Neural cell (in vitro differentiated cells): Measurements from ENCODE around the gene IFT20. TPM values are rescaled to one million over a fixed set of nuclear protein-coding genes. Genes with fewer than 3 reads are reported as not detected.
A peak's percentile ranks its signal among the peaks of the same experiment; 100 is the strongest.

Source experiments
- H2AFZ ChIP-seq: fragments of 200-600, 300-800 bp; sonication (generic), shearing (Covaris generic); 2 replicates; pipeline ENCODE4 v1.6.0; 2014; ENCODE audit warnings: low read depth, mild to moderate bottlenecking, antibody characterized with exemption, low read length, moderate library complexity
- H3F3A ChIP-seq: fragments of 200-600 bp; shearing (Covaris generic); 2 replicates; pipeline ENCODE4 v1.6.1; 2016; ENCODE audit warnings: mild to moderate bottlenecking, moderate library complexity, mixed read lengths, antibody characterized with exemption, low read length; ENCODE audit not compliant: insufficient read depth, poor library complexity, severe bottlenecking
- H3K27ac ChIP-seq: fragments of 200-600, 300-800 bp; sonication (generic), shearing (Covaris generic); 2 replicates; pipeline ENCODE4 v1.5.1; 2014; ENCODE audit warnings: mild to moderate bottlenecking, low read length, moderate library complexity
- H3K27me3 ChIP-seq: fragments of 300-800, 200-600 bp; sonication (generic), shearing (Covaris generic); 2 replicates; pipeline ENCODE4 v1.6.0; 2014; ENCODE audit warnings: mild to moderate bottlenecking, low read depth, low read length, moderate library complexity; ENCODE audit not compliant: insufficient read depth
- H3K36me3 ChIP-seq: fragments of 300-800, 200-600 bp; sonication (generic), shearing (Covaris generic); 2 replicates; pipeline ENCODE4 v1.5.1; 2014; ENCODE audit warnings: mild to moderate bottlenecking, antibody characterized with exemption, low read length, moderate library complexity; ENCODE audit not compliant: insufficient read depth
- H3K4me2 ChIP-seq: fragments of 300-800, 200-600 bp; sonication (generic), shearing (Covaris generic); 2 replicates; pipeline ENCODE4 v1.6.0; 2014; ENCODE audit warnings: mild to moderate bottlenecking, low read length
- H3K4me3 ChIP-seq: fragments of 300-800, 200-600 bp; sonication (generic), shearing (Covaris generic); 2 replicates; pipeline ENCODE4 v1.5.1; 2014; ENCODE audit warnings: mild to moderate bottlenecking, low read length, moderate library complexity
- H3K79me2 ChIP-seq: fragments of 200-600 bp; shearing (Covaris generic); replicated peaks from 2 replicates; pipeline ENCODE4 v1.6.0; 2014; ENCODE audit warnings: mild to moderate bottlenecking, low read length, moderate library complexity; ENCODE audit not compliant: insufficient read depth
- H3K9ac ChIP-seq: fragments of 300-800, 200-600 bp; sonication (generic), shearing (Covaris generic); 2 replicates; pipeline ENCODE4 v1.6.1; 2016; ENCODE audit warnings: mild to moderate bottlenecking, low read length, mixed read lengths
- H3K9me2 ChIP-seq: fragments of 200-600 bp; shearing (Covaris generic); 2 replicates; pipeline ENCODE4 v1.6.1; 2016; ENCODE audit warnings: mild to moderate bottlenecking, low read length, mixed read lengths; ENCODE audit not compliant: insufficient read depth
- H3K9me3 ChIP-seq: fragments of 200-600, 300-800 bp; sonication (generic), shearing (Covaris generic); 2 replicates; pipeline ENCODE4 v1.6.1; 2016; ENCODE audit warnings: mild to moderate bottlenecking, mixed run types, low read length, moderate library complexity, mixed read lengths
- H4K20me1 ChIP-seq: fragments of 200-600 bp; shearing (Covaris generic); 2 replicates; pipeline ENCODE4 v1.6.1; 2016; ENCODE audit warnings: mild to moderate bottlenecking, mixed run types; ENCODE audit not compliant: insufficient read depth
- EP300 ChIP-seq: fragments of 450-650 bp; conservative IDR thresholded peaks from 2 replicates; pipeline ENCODE4 v1.6.1; 2014; ENCODE audit warnings: antibody characterized with exemption, mild to moderate bottlenecking, moderate library complexity; ENCODE audit not compliant: poor library complexity, severe bottlenecking
- EZH2 ChIP-seq: fragments of 200-600, 300-800 bp; shearing (Covaris generic), sonication (generic); IDR thresholded peaks from 2 replicates; pipeline ENCODE4 v1.6.1; 2014; ENCODE audit warnings: antibody characterized with exemption, low read length, borderline replicate concordance, mild to moderate bottlenecking; ENCODE audit not compliant: insufficient read depth, poor library complexity, severe bottlenecking
- MXI1 ChIP-seq: fragments of 450-650 bp; conservative IDR thresholded peaks from 2 replicates; pipeline ENCODE4 v1.6.1; 2014; ENCODE audit warnings: antibody characterized with exemption, mild to moderate bottlenecking; ENCODE audit not compliant: poor library complexity, severe bottlenecking
- POLR2AphosphoS5 ChIP-seq: IDR thresholded peaks from 2 replicates; pipeline ENCODE4 v1.6.1; 2012
- RAD21 ChIP-seq: fragments of 450-650 bp; conservative IDR thresholded peaks from 2 replicates; pipeline ENCODE4 v1.6.1; 2014; ENCODE audit warnings: antibody characterized with exemption, mild to moderate bottlenecking, moderate library complexity
- SMC3 ChIP-seq: fragments of 450-650 bp; conservative IDR thresholded peaks from 2 replicates; pipeline ENCODE4 v1.6.1; 2014; ENCODE audit warnings: antibody characterized with exemption, mild to moderate bottlenecking, moderate library complexity; ENCODE audit not compliant: poor library complexity
- TAF1 ChIP-seq: IDR thresholded peaks from 2 replicates; pipeline ENCODE4 v1.6.1; 2012; ENCODE audit warnings: low read depth
- polyA plus RNA-seq: library from polyadenylated mRNA; depleted of rRNA; stranded (reverse); fragments of >200 nt; gene quantifications from 2 replicates; pipeline ENCODE4 v1.2.3, GENCODE V29; 2014
- TF ChIP-seq, protein P1 (sequence below): fragments of 450-650 bp; IDR thresholded peaks from 2 replicates; pipeline ENCODE4 v1.5.1; 2014; ENCODE audit warnings: antibody characterized with exemption, mild to moderate bottlenecking, moderate library complexity; ENCODE audit not compliant: poor library complexity, severe bottlenecking
- TF ChIP-seq, protein P2 (sequence below): IDR thresholded peaks from 2 replicates; pipeline ENCODE4 v1.6.1; 2012; ENCODE audit warnings: borderline replicate concordance

The IFT20 gene
- polyA plus RNA-seq, 1 donor from 2014 or later, result 213 TPM

DNA sequence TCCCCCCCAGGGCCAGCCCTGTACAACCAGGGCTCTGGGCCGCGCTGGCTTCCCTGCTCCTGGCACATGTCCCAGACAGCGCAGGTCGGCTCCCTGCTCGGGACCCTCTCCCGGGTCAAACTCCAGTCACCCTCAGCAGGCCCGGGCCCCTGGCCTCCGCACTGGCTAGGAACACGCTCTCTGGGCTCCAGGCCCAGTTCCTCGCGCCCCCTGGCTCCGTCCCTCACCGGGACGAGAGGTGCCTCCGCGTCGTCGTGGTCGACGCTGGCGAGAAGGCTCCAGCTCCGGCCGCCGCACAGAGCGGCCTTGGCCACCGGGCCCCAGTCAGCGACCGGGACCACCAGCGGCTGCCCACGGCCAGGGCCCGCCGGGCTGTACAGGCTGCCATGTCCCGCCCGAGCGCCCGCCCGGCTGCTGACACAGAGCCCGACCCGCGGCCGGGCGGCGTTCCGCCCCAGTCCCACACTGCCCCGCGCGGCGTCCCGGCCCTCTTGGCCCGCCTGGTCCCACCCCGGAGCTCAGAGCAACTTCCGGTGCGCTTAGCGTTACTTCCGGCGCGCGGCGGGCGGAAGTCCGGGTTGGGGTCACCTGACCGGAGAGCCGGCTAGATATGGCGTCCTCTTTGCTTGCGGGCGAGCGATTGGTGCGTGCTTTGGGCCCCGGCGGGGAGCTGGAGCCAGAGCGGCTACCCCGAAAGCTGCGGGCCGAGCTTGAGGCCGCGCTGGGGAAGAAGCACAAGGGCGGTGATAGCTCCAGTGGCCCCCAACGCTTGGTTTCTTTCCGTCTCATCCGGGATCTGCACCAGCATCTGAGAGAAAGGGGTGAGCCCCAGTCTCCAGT, 22.0 kb upstream of the IFT20 start, which contains the start of gene POLDIP2:
Gene POLDIP2 (minus strand): TSS at position 467 of the 840 bp plus-strand sequence. CDS start 79 bp downstream, at position 388.
- Histone ChIP-seq H3K4me3 (peak within 1 kb of the TSS; percentile 77), H3K79me2 (peaks cover 32% of the 10 kb centered on the region), H3K27me3 (no peaks in the 10 kb centered on the region), H3F3A (no peaks in the 10 kb centered on the region), H2AFZ (peak within 1 kb of the TSS; percentile 71), H3K9ac (peak within 1 kb of the TSS; percentile 94), H3K27ac (peak within 1 kb of the TSS; percentile 70), H3K9me3 (no peaks in the 10 kb centered on the region), H4K20me1 (no peaks in the 10 kb centered on the region), H3K4me2 (peak within 1 kb of the TSS; percentile 98), H3K36me3 (no peaks in the 10 kb centered on the region), H3K9me2 (no peaks in the 10 kb centered on the region)
- TF ChIP-seq SMC3, result no peak
- peak; percentile 74 for TF ChIP-seq TAF1
- TF ChIP-seq, protein P1, sequence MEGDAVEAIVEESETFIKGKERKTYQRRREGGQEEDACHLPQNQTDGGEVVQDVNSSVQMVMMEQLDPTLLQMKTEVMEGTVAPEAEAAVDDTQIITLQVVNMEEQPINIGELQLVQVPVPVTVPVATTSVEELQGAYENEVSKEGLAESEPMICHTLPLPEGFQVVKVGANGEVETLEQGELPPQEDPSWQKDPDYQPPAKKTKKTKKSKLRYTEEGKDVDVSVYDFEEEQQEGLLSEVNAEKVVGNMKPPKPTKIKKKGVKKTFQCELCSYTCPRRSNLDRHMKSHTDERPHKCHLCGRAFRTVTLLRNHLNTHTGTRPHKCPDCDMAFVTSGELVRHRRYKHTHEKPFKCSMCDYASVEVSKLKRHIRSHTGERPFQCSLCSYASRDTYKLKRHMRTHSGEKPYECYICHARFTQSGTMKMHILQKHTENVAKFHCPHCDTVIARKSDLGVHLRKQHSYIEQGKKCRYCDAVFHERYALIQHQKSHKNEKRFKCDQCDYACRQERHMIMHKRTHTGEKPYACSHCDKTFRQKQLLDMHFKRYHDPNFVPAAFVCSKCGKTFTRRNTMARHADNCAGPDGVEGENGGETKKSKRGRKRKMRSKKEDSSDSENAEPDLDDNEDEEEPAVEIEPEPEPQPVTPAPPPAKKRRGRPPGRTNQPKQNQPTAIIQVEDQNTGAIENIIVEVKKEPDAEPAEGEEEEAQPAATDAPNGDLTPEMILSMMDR, result no peak
- peak; percentile 43 for TF ChIP-seq EP300
- peak; percentile 90 for TF ChIP-seq MXI1
- TF ChIP-seq EZH2, result no peak
- TF ChIP-seq RAD21, result peak; percentile 58
- TF ChIP-seq, protein P2, sequence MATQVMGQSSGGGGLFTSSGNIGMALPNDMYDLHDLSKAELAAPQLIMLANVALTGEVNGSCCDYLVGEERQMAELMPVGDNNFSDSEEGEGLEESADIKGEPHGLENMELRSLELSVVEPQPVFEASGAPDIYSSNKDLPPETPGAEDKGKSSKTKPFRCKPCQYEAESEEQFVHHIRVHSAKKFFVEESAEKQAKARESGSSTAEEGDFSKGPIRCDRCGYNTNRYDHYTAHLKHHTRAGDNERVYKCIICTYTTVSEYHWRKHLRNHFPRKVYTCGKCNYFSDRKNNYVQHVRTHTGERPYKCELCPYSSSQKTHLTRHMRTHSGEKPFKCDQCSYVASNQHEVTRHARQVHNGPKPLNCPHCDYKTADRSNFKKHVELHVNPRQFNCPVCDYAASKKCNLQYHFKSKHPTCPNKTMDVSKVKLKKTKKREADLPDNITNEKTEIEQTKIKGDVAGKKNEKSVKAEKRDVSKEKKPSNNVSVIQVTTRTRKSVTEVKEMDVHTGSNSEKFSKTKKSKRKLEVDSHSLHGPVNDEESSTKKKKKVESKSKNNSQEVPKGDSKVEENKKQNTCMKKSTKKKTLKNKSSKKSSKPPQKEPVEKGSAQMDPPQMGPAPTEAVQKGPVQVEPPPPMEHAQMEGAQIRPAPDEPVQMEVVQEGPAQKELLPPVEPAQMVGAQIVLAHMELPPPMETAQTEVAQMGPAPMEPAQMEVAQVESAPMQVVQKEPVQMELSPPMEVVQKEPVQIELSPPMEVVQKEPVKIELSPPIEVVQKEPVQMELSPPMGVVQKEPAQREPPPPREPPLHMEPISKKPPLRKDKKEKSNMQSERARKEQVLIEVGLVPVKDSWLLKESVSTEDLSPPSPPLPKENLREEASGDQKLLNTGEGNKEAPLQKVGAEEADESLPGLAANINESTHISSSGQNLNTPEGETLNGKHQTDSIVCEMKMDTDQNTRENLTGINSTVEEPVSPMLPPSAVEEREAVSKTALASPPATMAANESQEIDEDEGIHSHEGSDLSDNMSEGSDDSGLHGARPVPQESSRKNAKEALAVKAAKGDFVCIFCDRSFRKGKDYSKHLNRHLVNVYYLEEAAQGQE, result peak; percentile 73
- TF ChIP-seq POLR2AphosphoS5, result peak; percentile 93

DNA sequence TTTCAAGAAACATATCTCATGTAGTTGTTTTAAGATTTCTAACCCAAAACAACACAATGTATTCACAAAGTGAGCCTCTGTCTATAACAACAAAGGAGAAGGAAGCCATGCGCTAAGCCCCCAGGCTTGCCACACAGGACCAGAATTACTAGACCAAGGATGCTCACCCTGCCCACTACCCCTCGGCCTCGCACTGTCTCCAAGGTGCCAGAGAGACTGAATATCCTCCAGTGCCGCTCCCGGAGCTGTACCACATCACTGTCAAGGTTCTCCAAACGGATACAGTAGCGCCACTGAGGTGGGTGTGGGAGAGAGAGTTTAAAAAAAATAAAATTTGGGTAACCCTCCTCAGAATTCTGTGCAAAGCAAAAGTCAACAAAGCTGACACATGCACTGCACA, 15.0 kb upstream of the IFT20 start:
- H3K27me3 ChIP-seq, result no peaks in the 10 kb centered on the region
- H3K36me3 ChIP-seq, result peaks cover 7% of the 10 kb centered on the region
- no peaks in the 10 kb centered on the region for H4K20me1 ChIP-seq
- H3K9me2 ChIP-seq, result no peaks in the 10 kb centered on the region
- no peak overlapping the region for H3K4me2 ChIP-seq
- H3K27ac ChIP-seq, result no peak overlapping the region
- H2AFZ ChIP-seq, result no peak overlapping the region
- no peaks in the 10 kb centered on the region for H3K9me3 ChIP-seq
- TF ChIP-seq EP300 (no peak), EZH2 (no peak), MXI1 (no peak), TAF1 (no peak), SMC3 (no peak), POLR2AphosphoS5 (no peak), RAD21 (no peak)
- TF ChIP-seq, protein P2, result no peak
- TF ChIP-seq, protein P1, result no peak
- H3K4me3 ChIP-seq, result no peak overlapping the region
- no peaks in the 10 kb centered on the region for H3K79me2 ChIP-seq
- H3F3A ChIP-seq, result no peaks in the 10 kb centered on the region
- no peak overlapping the region for H3K9ac ChIP-seq
